PC-3 (cell line): Measurements from ENCODE around the gene CDCA4. TPM values are rescaled to one million over a fixed set of nuclear protein-coding genes. Genes with fewer than 3 reads are reported as not detected.

Experiments
- ATAC-seq: fragments of 200-7000 bp; cut with Tn5 transposase; 2 replicates; pipeline ENCODE4 v1.9.1; 2020; ENCODE audit warnings: mild to moderate bottlenecking, moderate library complexity
- BruUV-seq: library from RNA; stranded (reverse); fragments of 400-500 nt; replicated peaks from 2 replicates; lab custom pipeline; 2021; lab: Mats Ljungman, UMichigan
- CTCF ChIA-PET: fragments of 300-600 bp; sonication (Branson Sonifier 250); formaldehyde crosslinking; loops from one replicate; lab custom pipeline; 2022; ENCODE audit warnings: antibody characterized with exemption; lab: Charles Lee
- POLR2A ChIA-PET: fragments of 300-600 bp; sonication (Branson Sonifier 250); formaldehyde crosslinking; loops from one replicate; lab custom pipeline; 2022; ENCODE audit warnings: antibody characterized with exemption; ENCODE audit not compliant: unreplicated experiment; lab: Charles Lee
- DNase-seq: peaks from one replicate; pipeline ENCODE4 v3.0.0-alpha.2; 2015
- H2AFZ ChIP-seq: fragments of 300-600 bp; sonication (generic); 2 replicates; pipeline ENCODE4 v1.6.0; 2016; ENCODE audit warnings: antibody characterized with exemption, low read length
- H3F3A ChIP-seq: fragments of 300-600 bp; sonication (generic); one replicate; pipeline ENCODE4 v1.6.0; 2017; ENCODE audit warnings: antibody characterized with exemption, low read length, control low read depth, mild to moderate bottlenecking; ENCODE audit not compliant: unreplicated experiment
- H3K27ac ChIP-seq: fragments of 300-600 bp; sonication (generic); 2 replicates; pipeline ENCODE4 v1.5.1; 2016; ENCODE audit warnings: mild to moderate bottlenecking, low read length
- H3K27me3 ChIP-seq: fragments of 300-600 bp; sonication (generic); 2 replicates; pipeline ENCODE4 v1.6.1; 2016; ENCODE audit warnings: low read length, mixed read lengths
- H3K36me3 ChIP-seq: fragments of 300-600 bp; sonication (generic); 2 replicates; pipeline ENCODE4 v1.6.1; 2016; ENCODE audit warnings: low read depth, mixed run types, low read length, mixed read lengths
- H3K4me1 ChIP-seq: fragments of 300-600 bp; sonication (generic); 2 replicates; pipeline ENCODE4 v1.5.1; 2016; ENCODE audit warnings: low read length; ENCODE audit not compliant: insufficient read depth
- H3K4me2 ChIP-seq: fragments of 300-600 bp; sonication (generic); 2 replicates; pipeline ENCODE4 v1.6.0; 2016; ENCODE audit warnings: low read length
- H3K4me3 ChIP-seq: fragments of 300-600 bp; sonication (generic); 2 replicates; pipeline ENCODE4 v1.5.1; 2016; ENCODE audit warnings: mild to moderate bottlenecking, low read length, mixed read lengths
- H3K79me2 ChIP-seq: fragments of 300-600 bp; sonication (generic); 2 replicates; pipeline ENCODE4 v1.6.1; 2017; ENCODE audit warnings: low read length, mixed read lengths
- H3K9ac ChIP-seq: fragments of 300-600 bp; sonication (generic); 2 replicates; pipeline ENCODE4 v1.6.0; 2016; ENCODE audit warnings: mild to moderate bottlenecking, low read length
- H3K9me2 ChIP-seq: fragments of 300-600 bp; sonication (generic); replicated peaks from 2 replicates; pipeline ENCODE4 v1.6.1; 2016; ENCODE audit warnings: mixed run types, low read length, mixed read lengths
- H3K9me3 ChIP-seq: fragments of 300-600 bp; sonication (generic); 2 replicates; pipeline ENCODE4 v1.6.1; 2016; ENCODE audit warnings: low read length, mixed read lengths
- H4K20me1 ChIP-seq: fragments of 300-600 bp; sonication (generic); 2 replicates; pipeline ENCODE4 v1.6.1; 2016; ENCODE audit warnings: low read length, mixed read lengths
- CTCF ChIP-seq: fragments of 300-600 bp; sonication (generic); conservative IDR thresholded peaks from 2 replicates; pipeline ENCODE4 v1.5.1; 2017; ENCODE audit warnings: antibody characterized with exemption, low read depth, mild to moderate bottlenecking, low read length
- EZH2 ChIP-seq: fragments of 300-600 bp; sonication (generic); IDR thresholded peaks from one replicate; pipeline ENCODE4 v1.6.1; 2017; ENCODE audit warnings: antibody characterized with exemption, mild to moderate bottlenecking, low read length; ENCODE audit not compliant: unreplicated experiment
- EZH2phosphoT487 ChIP-seq: fragments of 300-600 bp; sonication (generic); IDR thresholded peaks from 2 replicates; pipeline ENCODE4 v1.6.1; 2018; ENCODE audit warnings: mild to moderate bottlenecking, antibody characterized with exemption, low read length, borderline replicate concordance
- intact Hi-C: fragments of 100-400 bp; cut with micrococcal nuclease; formaldehyde crosslinking; loops from 2 replicates; pipeline ENCODE4 v1.9.0; 2023
- total RNA-seq: library from RNA; depleted of rRNA; stranded (reverse); fragments of >200 nt; gene quantifications from 2 replicates; pipeline ENCODE4 v1.2.3, GENCODE V29; 2014

Gene CDCA4
- total RNA-seq, 1 experiment from 2014 or later, result 113 TPM

GRCh38 chr14:104993808-104994591, 26.9 kb downstream of the CDCA4 start:
- no TSS peak for BruUV-seq
- Histone ChIP-seq H3K9ac (no peak overlapping the region), H3K27ac (no peak overlapping the region), H3K9me2 (no peaks in the 10 kb centered on the region), H3F3A (no peaks in the 10 kb centered on the region), H3K27me3 (no peaks in the 10 kb centered on the region), H3K9me3 (no peaks in the 10 kb centered on the region), H3K4me3 (no peak overlapping the region), H2AFZ (no peak overlapping the region), H3K4me1 (no peaks in the 10 kb centered on the region), H3K79me2 (no peaks in the 10 kb centered on the region), H3K36me3 (0 out of 2 replicates have a peak, but pooled peaks cover 4% of the 10 kb centered on the region), H4K20me1 (no peaks in the 10 kb centered on the region), H3K4me2 (no peak overlapping the region)
- no peak for TF ChIP-seq EZH2
- TF ChIP-seq EZH2phosphoT487, result no peak
- TF ChIP-seq CTCF, result no peak; the same call in 1 of the 2 replicates
- ATAC-seq, result no peak
- POLR2A ChIA-PET, result no interaction called here
- intact Hi-C loops, result no loop called here
- DNase-seq, result no peak
- CTCF ChIA-PET, result no interaction called here

GRCh38 chr14:104993306-104993705, 27.6 kb downstream of the CDCA4 start:
- DNase-seq (no peak), ATAC-seq (no peak)
- intact Hi-C loops, result no loop called here
- Histone ChIP-seq H3F3A (no peaks in the 10 kb centered on the region), H4K20me1 (no peaks in the 10 kb centered on the region), H3K9ac (no peak overlapping the region), H2AFZ (no peak overlapping the region), H3K4me3 (no peak overlapping the region), H3K27ac (no peak overlapping the region), H3K4me2 (no peak overlapping the region), H3K9me2 (no peaks in the 10 kb centered on the region), H3K4me1 (no peaks in the 10 kb centered on the region), H3K36me3 (0 out of 2 replicates have a peak, but pooled peaks cover 4% of the 10 kb centered on the region), H3K27me3 (no peaks in the 10 kb centered on the region), H3K79me2 (no peaks in the 10 kb centered on the region), H3K9me3 (no peaks in the 10 kb centered on the region)
- BruUV-seq, result no TSS peak
- TF ChIP-seq EZH2phosphoT487 (no peak), EZH2 (no peak), CTCF (no peak)
- POLR2A ChIA-PET, result no interaction called here
- CTCF ChIA-PET, result no interaction called here

- TF ChIP-seq EZH2 (no peak), CTCF (no peak), EZH2phosphoT487 (no peak)
- no peak for ATAC-seq
- ChIA-PET POLR2A (no interaction called here), CTCF (no interaction called here)
- H3F3A ChIP-seq, result no peaks in the 10 kb centered on the region
- H4K20me1 ChIP-seq, result no peaks in the 10 kb centered on the region
- no peaks in the 10 kb centered on the region for H3K4me1 ChIP-seq
- H3K9me3 ChIP-seq, result no peaks in the 10 kb centered on the region
- H3K27ac ChIP-seq, result no peak overlapping the region
- H3K9ac ChIP-seq, result no peak overlapping the region
- no TSS peak for BruUV-seq
- H2AFZ ChIP-seq, result no peak overlapping the region
- no peak for DNase-seq
- no peak overlapping the region for H3K4me3 ChIP-seq
- H3K36me3 ChIP-seq, result 0 out of 2 replicates have a peak, but pooled peaks cover 4% of the 10 kb centered on the region
- H3K79me2 ChIP-seq, result no peaks in the 10 kb centered on the region
- no peaks in the 10 kb centered on the region for H3K9me2 ChIP-seq
- no peaks in the 10 kb centered on the region for H3K27me3 ChIP-seq
- intact Hi-C loops, result no loop called here
- no peak overlapping the region for H3K4me2 ChIP-seq
Measured at GRCh38 chr14:104992501-104992900, 28.4 kb downstream of the CDCA4 start.
